Pancreas (tissue), 10 donors: ENCODE data around the gene SPAG17. TPM values are rescaled to one million over a fixed set of nuclear protein-coding genes. Genes with fewer than 3 reads are reported as not detected.
A peak's percentile ranks its signal among the peaks of the same experiment; 100 is the strongest.

ENCODE experiments used
- ATAC-seq, 4 donors: fragments of 200-7000 bp; cut with Tn5 transposase; one replicate each; pipeline versions ENCODE4 v1.8.0 to v1.9.1; 2020; ENCODE audit warnings: mild to moderate bottlenecking in 4 of 4, moderate library complexity in 4 of 4
- DNase-seq, 6 donors: peaks; one replicate each; pipeline ENCODE4 v3.0.0-alpha.2; 2020
- FAIRE-seq: peaks from 2 replicates; lab custom pipeline; 2012; peaks lifted over from hg19 to GRCh38; lab: Jason Lieb, UNC
- H3K27ac ChIP-seq, 4 donors: fragments of 200-600 bp; sonication (generic); 1 replicate in 3 of 4; 2 replicates in 1 of 4; pipeline versions ENCODE4 v1.5.0 to v1.8.0; 2020
- H3K27me3 ChIP-seq, 4 donors: fragments of 200-600 bp; one replicate each; pipeline ENCODE4 v1.8.0; 2021
- H3K36me3 ChIP-seq, 3 donors: fragments of 200-600 bp; sonication (generic) in 1 of 3; one replicate each; pipeline versions ENCODE4 v1.5.0 to v1.8.0; 2020 to 2021
- H3K4me1 ChIP-seq, 3 donors: fragments of 200-600 bp; one replicate each; pipeline ENCODE4 v1.8.0; 2021
- H3K4me3 ChIP-seq, 4 donors: fragments of 200-600 bp; sonication (generic) in 2 of 4; one replicate each; pipeline versions ENCODE4 v1.5.0 to v1.8.0; 2020 to 2021
- H3K9me3 ChIP-seq, 4 donors: fragments of 200-600 bp; one replicate each; pipeline ENCODE4 v1.8.0; 2021
- WGBS, 2 donors: extraction: QIAGEN DNeasy Blood & Tissue Kit; methylation state at CpG; one replicate each; pipeline ENCODE4 v1.1.7; 2013; 5-methylcytosine and 5-hydroxymethylcytosine counted together
- intact Hi-C, 3 donors: fragments of 100-400 bp; cut with DNase I; formaldehyde crosslinking; loops; one replicate each; pipeline versions ENCODE4 v1.11.1 to v1.14.2; 2022
- polyA plus RNA-seq, 2 donors: library from polyadenylated mRNA; stranded (reverse); fragments of 200-250 nt; gene quantifications; one replicate each; pipeline ENCODE4 v1.2.3, GENCODE V29; 2013
- total RNA-seq, 6 donors: library from RNA; stranded (reverse); fragmentation: NEBNext Ultra II Directional in 4 of 6; extraction: Animal tissue kit (Norgen Biotek cat#: 25700) in 4 of 6; gene quantifications; one replicate each; pipeline versions ENCODE4 v1.2.1 to v1.2.4, GENCODE V29; 2021 to 2023
- TF ChIP-seq, protein P1 (sequence below), 4 donors: fragments of 200-600 bp; sonication (generic) in 3 of 4; IDR thresholded peaks; one replicate each; pipeline versions ENCODE4 v1.5.0 to v1.8.0; 2021; ENCODE audit warnings: antibody characterized with exemption in 4 of 4
- donor health status: healthy with polysubstance abuse.
- donor health status: DM: no; HTN: no; CAD: no; lungs with moderate emphysema.
- donor health status: DM: no; HTN: no; CAD: no.
- donor health status: control.
- donor health status: control.
- donor health status: Bipolar disorder and iron deficiency.
- donor health status: DM: yes; HTN: yes; CAD: no.
- donor health status: DM: no; HTN: no; CAD: no.
- donor health status: DM: no; HTN: no; CAD: no.
- donor health status: DM: yes; HTN: yes; CAD: no.

The SPAG17 gene
- total and polyA plus RNA-seq, 8 donors, result 0.61 to 3.5 (median 1.2) TPM

DNA sequence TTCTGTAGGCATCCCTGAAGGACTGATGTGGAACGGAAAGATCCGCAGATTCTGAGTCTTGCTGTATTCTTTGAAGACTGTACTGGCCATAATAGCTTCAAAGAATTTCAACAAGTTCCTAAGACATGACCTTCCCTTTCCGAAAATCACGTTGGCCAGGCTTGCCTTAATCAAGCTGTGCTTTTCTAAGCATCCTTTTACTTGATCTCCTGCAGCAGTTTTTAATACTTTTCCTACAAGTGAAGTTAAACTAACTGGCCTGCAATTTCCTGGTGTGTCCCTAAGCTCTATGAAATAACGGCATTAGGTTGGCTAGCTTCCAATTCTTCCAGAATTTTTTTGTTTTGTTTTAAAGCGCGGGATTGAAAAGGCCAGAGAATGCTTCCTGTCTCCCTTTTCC, 40.3 kb downstream of the SPAG17 start:
- TF ChIP-seq, protein P1, sequence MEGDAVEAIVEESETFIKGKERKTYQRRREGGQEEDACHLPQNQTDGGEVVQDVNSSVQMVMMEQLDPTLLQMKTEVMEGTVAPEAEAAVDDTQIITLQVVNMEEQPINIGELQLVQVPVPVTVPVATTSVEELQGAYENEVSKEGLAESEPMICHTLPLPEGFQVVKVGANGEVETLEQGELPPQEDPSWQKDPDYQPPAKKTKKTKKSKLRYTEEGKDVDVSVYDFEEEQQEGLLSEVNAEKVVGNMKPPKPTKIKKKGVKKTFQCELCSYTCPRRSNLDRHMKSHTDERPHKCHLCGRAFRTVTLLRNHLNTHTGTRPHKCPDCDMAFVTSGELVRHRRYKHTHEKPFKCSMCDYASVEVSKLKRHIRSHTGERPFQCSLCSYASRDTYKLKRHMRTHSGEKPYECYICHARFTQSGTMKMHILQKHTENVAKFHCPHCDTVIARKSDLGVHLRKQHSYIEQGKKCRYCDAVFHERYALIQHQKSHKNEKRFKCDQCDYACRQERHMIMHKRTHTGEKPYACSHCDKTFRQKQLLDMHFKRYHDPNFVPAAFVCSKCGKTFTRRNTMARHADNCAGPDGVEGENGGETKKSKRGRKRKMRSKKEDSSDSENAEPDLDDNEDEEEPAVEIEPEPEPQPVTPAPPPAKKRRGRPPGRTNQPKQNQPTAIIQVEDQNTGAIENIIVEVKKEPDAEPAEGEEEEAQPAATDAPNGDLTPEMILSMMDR (IDR thresholded peaks at IDR 0.05), result no peak
- H3K27ac ChIP-seq, result no peak overlapping the region
- intact Hi-C loops, result no loop called here
- H3K36me3 ChIP-seq, result no peaks in the 10 kb centered on the region
- H3K9me3 ChIP-seq, result no peaks in the 10 kb centered on the region
- no peak for FAIRE-seq
- WGBS, 2 donors, result 82 to 85% methylated on average over 7 of the region's 7 CpGs
- H3K4me1 ChIP-seq, result peaks cover 0 to 6% (median 0%) of the 10 kb centered on the region in 3 donors
- no peak overlapping the region for H3K4me3 ChIP-seq
- no peak for DNase-seq
- H3K27me3 ChIP-seq, result no peaks in the 10 kb centered on the region
- ATAC-seq, result no peak

DNA sequence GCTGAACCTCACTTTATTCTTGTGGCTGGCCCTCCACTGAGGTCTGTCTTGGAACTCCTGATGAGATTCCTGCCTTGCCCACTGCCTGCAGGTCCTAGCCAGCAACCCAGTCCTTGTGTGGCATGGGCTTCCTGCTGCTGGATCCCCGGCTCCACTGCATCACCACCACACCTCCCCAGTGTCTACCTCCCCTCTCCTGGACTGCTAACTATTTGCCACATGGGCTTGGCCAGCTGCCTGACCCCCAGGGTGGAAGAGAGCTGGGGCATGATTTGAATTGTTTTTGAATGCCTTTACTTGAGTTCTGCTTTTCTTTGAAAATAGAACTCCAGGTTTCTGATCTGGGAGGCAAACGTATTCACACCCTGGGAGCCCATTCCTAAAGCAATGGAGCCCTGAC, 41.2 kb downstream of the SPAG17 start:
- Histone ChIP-seq H3K4me3 (no peak overlapping the region), H3K4me1 (peaks cover 0 to 6% (median 0%) of the 10 kb centered on the region in 3 donors), H3K36me3 (no peaks in the 10 kb centered on the region), H3K27ac (no peak overlapping the region), H3K27me3 (no peaks in the 10 kb centered on the region), H3K9me3 (no peaks in the 10 kb centered on the region)
- 61 to 75% methylated on average over 2 of the region's 2 CpGs for WGBS, 2 donors
- TF ChIP-seq, protein P1 (IDR thresholded peaks at IDR 0.05), result no peak
- intact Hi-C loops, result no loop called here
- DNase-seq (peak in 4 of 6 donors; percentile 6 to 32 (median 22)), ATAC-seq (peak in 3 of 4 donors; percentile 39 to 64 (median 58)), FAIRE-seq (no peak)

DNA sequence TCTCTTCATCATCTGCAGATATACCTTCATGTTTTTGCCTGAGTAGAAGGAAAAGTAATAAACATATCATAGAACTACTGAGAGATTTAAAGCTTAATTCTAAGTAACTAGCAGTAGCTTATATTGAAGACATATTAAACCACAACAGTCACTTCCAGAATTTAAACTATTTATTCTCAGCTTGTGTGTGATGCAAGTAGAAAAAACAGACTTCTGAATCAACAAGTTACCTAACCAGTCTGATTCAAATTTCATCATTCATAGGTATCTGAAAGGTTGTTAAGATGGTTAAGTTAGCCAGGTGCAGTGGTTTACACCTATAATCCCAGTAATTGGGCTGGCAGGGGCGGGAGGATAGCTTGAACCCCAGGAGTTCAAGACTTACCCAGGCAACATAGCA, 41.9 kb downstream of the SPAG17 start:
- Histone ChIP-seq H3K27me3 (no peaks in the 10 kb centered on the region), H3K4me1 (peaks cover 0 to 6% (median 0%) of the 10 kb centered on the region in 3 donors), H3K36me3 (no peaks in the 10 kb centered on the region), H3K9me3 (no peaks in the 10 kb centered on the region), H3K4me3 (no peak overlapping the region), H3K27ac (no peak overlapping the region)
- no peak for DNase-seq
- no peak for FAIRE-seq
- WGBS, 2 donors, result 90 to 100% methylated on average over 1 of the region's 1 CpG
- intact Hi-C loops, result no loop called here
- no peak for ATAC-seq
- TF ChIP-seq, protein P1 (IDR thresholded peaks at IDR 0.05), result no peak

DNA sequence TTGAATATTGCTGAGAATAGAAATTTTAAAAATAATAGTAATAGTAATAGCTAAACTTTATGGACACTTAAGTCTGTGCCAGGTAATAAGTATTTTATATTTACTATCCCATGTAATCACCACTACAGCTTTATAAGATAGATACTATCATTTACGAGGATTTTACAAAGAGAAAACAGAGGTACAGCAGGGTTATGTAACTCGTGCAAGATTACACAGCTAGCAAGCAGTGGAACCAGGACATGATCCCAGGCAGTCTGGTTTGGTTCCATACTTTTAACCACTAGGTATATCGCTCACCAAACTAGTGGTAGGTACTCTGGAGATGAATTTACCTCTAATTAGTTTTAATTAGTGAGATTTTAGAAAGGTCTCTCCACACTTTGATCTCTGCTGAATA, 42.5 kb downstream of the SPAG17 start:
- Histone ChIP-seq H3K4me1 (peaks cover 0 to under 1% (median 0%) of the 10 kb centered on the region in 3 donors), H3K27ac (no peak overlapping the region), H3K4me3 (no peak overlapping the region), H3K36me3 (no peaks in the 10 kb centered on the region), H3K9me3 (no peaks in the 10 kb centered on the region), H3K27me3 (no peaks in the 10 kb centered on the region)
- FAIRE-seq (no peak), DNase-seq (no peak), ATAC-seq (no peak)
- intact Hi-C loops, result no loop called here
- TF ChIP-seq, protein P1 (IDR thresholded peaks at IDR 0.05), result no peak
- WGBS, 2 donors, result 48 to 61% methylated on average over 3 of the region's 3 CpGs

DNA sequence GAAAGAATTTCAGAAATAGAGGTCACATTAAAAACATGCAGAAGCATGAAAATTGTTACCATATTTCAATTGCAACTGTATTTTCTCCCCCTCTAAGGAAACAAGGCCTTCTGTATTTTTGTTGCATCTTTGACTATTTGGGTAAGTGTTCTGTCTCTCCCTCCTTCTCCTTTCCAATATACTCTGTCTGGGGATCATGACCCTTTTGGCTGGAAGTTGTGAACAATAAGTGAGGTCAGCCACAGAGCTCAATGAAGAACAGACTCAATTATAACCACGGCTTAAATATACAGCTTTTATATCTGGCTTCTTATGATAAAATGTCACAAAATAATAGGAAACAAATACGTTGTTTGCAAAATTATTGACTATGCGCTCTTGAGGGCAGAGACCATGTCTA, 47.1 kb downstream of the SPAG17 start:
- DNase-seq, result no peak
- Histone ChIP-seq H3K36me3 (no peaks in the 10 kb centered on the region), H3K27me3 (no peaks in the 10 kb centered on the region), H3K9me3 (no peaks in the 10 kb centered on the region), H3K4me3 (no peak overlapping the region), H3K4me1 (no peaks in the 10 kb centered on the region), H3K27ac (no peak overlapping the region)
- no peak for ATAC-seq
- TF ChIP-seq, protein P1 (IDR thresholded peaks at IDR 0.05), result no peak
- intact Hi-C loops, result no loop called here
- WGBS, 2 donors, result 89 to 92% methylated on average over 3 of the region's 3 CpGs
- FAIRE-seq, result no peak
